Hepatocyte (in vitro differentiated cells): ENCODE data around the gene C3orf85.

ENCODE experiments used
- CTCF ChIP-seq: fragments of 200-600 bp; sonication (generic); IDR thresholded peaks from 2 replicates; pipeline ENCODE4 v1.5.1; 2016; ENCODE audit warnings: antibody characterized with exemption, mild to moderate bottlenecking; ENCODE audit not compliant: poor library complexity
- EZH2 ChIP-seq: fragments of 200-600 bp; sonication (generic); IDR thresholded peaks from 2 replicates; pipeline ENCODE4 v1.6.1; 2016; ENCODE audit warnings: antibody characterized with exemption, mild to moderate bottlenecking, borderline replicate concordance

- TF ChIP-seq EZH2: no peak
- TF ChIP-seq CTCF: no peak
Observed at GRCh38 chr3:109095166-109095565, 41.4 kb upstream of the C3orf85 start.
